ENCODE data around the gene KLF16.
A peak's percentile ranks its signal among the peaks of the same experiment; 100 is the strongest.

KLF16 gene

GRCh38 chr19:1826557-1827521 lies 36.5 kb downstream of the KLF16 start:
- DNase-seq = no peak

- DNase-seq = peak in 50 of 56 donors; percentile 6 to 81 (median 43)
Measured at GRCh38 chr19:1825909-1826556, 37.3 kb downstream of the KLF16 start.

DNA sequence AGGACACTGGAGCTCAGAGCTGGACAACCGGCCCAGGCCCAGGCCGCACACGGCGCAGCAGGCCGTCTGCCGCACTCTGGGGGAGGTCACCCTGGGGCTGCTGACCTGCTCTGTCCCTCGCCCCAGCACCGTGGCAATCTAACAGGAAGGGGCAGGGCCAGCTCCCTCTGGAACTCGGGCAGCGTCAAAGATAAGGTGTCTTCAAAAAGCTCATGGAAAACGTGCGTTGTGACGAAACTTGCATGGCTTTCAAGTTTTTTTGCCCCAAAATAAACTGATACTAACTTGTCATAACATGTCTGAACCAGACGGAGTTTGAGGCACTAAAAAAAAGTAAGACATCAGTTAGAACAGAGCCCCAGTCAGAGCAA lies 39.1 kb downstream of the KLF16 start:
- DNase-seq = no peak

DNA sequence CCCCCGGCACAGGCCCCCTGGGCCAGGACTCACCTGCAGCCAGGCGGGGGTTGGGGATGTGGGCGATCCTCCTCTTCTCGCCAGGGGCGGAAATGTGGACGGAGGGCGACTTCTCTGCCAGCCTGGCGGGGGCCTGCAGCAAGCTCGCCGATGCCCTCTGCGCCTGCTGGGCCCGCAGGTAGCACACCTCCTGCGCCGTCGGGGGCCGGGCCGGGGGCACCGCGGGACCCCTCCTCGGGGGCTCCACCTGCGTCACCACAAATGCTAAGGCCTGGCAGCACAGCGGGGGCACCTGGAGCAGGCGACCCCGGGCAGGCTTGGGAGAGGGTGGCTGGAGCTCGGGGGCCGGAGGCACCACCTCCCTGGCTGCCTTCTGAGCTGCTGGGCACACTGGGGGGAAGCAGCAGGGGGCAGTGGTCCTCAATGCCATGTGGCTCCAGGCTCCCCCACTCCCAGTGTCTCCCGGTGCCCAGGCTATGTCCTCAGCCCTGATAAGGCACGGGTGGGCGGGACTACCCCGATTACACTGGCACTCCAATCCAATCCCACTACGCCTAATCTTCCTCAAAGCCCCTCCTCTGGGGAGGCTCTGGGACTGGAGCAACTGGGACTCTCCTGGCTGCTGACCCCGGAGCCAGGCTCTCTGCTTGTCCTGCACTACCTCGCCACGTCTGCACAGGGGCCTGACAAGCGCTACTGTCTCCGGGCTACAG lies 39.7 kb downstream of the KLF16 start:
- DNase-seq = no peak

GRCh38 chr19:1823020-1823419 lies 40.4 kb downstream of the KLF16 start:
- DNase-seq = no peak

DNA sequence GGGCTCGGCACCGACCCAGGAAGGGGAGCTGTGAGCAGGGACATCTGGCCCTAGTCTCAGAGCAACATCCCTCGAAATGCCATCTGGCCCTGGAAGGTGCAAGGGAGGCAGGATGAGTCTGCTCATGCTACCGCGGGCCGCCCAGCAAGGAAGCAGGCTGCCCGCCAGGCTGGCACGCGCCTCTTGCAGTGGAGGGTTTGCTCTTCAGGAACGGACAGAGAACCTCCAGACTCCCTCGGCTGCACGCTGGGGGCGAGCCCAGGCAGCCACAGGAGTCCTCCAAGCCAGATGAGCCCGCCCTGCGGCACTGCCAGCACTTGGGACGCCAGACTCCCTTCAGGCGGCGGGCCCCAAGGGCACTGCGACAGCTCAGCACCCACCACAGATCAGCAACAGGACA lies 41.2 kb downstream of the KLF16 start:
- no peak for DNase-seq

DNA sequence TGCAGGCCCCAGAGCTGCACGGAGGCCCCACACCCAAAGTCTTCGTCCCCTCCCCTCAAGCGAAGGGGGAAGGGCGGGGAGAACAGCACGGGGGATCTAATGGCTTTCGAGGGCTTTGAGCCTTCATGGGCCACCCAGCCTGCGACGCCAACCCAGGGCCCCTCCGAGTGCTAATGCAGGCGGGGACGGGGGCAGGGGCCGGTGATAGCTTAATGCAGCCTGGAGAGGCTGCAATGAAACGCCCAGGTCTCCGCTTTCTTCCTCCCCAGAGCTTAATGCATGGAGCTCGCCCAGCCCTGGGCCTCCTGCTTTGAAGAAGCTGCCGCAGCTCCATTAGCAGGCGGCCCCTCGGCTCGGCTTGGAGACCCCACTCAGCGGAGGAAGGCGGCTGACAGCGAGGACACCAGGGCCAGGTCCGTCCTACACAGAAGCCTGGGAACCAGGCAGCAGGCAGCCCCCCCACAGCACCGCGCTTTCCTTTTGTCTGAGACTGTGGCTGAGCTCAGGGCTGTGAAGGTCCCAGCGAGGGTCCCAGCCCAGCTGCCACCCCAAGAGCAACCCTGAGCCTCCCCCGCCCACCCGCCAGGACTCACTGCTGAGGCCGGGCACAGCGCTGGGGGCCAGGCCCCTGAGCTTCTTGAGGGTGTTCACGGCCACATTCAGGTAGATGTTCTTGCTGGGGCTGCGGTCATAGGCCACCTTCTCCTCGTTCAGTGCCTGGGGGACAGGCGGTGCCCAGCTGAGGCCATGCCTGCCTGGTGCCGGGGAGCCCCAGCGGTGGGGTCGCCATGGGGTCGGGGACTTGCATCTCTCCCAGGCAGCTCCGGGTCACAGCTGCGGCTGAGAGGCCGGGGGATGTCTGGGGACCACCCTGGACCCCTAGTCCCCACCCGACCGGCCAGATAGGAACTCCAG lies 43.8 kb downstream of the KLF16 start:
- DNase-seq = no peak

- no peak for DNase-seq
Measured at GRCh38 chr19:1818549-1819195, 44.7 kb downstream of the KLF16 start.

DNA sequence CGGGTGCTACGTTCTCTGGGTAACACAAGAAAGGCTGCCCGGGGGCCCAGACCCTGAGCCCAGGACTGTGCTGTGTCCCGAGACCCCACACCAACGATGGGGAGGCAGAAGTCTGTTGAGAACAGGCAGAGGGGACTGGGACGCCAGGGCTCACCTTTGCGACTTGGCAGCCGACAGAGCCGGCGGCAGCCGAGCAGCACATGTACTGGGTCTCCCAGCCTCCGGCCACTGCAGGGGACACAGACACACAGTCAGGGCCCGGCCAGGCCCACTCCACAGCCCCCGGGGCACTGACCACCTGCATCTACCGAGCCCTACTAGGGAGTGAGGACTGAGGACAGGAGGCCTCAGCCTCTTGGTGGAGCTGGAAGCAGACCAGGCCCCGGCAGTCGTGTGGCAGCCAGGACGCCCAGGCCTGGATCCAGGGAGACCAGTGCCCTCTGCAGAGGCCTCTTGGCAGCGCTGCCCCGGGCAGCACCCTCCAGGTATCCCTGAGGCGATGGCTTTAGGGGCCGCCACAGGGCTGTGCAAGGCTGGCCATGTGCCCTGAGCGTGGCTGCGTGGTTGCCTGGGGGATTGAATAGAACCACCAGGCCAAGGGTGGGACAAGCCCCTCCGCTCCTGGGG lies 45.7 kb downstream of the KLF16 start:
- no peak for DNase-seq

DNA sequence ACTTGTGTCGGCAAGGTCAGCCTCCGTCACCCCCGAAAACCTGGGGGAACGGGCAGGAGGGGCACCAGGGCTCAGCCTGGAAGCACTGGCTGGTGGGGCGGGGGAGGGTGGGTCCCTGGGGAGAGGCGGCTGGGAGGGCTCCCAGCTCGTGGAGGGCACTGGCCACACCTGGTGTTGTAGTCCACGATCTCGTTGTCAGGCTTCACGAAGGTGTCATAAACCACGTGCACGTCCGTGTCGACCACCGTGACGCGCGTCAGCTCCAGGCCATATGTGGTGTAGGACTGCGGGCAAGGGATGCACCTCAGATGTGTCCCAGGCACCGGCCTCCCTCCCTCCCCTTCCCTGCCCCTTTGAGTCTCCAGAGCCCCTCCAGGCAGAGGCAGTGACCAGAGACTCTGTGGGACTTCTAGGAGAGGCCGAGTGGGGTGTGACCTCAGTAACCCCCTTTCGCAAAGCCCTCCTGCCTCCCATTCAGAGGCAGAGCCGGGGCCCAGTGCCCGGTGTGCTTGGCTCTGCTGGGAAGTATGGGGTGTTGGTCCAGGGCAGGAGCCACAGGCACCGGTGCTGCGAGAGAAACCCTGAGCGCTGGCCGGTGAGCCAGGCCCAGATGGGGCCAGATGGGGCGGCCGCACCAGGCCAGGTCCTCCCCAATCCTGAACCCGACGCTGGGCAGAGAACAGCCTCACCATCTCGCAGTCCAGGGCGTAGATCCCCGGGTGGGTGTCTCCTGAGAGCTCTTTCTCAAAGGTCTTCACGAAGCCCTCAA lies 46.7 kb downstream of the KLF16 start:
- DNase-seq = no peak

- DNase-seq = no peak
Measured at GRCh38 chr19:1815605-1816529, 47.5 kb downstream of the KLF16 start.

DNA sequence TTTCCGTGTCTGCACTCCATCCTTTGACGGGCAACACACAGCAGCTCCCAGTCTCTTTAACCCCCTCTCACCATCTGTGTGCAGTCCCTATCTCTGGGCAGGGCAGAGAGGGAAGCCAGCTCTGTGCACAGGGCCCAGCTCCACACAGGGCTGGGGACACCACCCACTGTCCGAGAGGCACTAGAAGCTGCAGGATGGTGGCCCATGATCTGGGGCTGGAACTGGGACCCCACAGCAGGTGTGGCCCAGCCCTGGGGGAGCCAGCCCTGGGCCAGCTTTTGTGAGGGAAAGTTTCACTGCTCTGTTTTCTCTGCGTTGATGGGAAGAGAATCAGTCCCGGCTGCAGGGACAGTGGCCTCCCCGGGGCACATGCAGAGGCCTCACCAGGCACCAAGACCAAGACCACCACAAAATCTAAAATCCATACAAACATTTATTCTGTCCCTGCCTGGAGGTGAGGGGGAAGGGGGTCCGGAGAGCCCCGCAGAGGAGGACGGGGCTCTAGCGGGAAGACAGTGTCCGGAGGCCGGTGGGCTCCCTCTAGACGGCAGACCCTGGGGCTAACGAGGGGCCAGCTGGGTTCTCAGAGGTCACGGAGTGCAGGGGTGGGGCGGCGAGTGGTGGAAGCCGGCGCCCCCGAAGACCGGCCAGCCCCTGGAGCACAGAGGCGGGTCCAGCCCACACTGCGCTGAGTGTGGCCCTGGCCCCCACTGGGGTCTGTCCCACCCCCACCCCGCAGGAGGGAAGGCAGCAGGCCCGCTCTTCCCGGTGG lies 48.4 kb downstream of the KLF16 start:
- no peak for DNase-seq

DNA sequence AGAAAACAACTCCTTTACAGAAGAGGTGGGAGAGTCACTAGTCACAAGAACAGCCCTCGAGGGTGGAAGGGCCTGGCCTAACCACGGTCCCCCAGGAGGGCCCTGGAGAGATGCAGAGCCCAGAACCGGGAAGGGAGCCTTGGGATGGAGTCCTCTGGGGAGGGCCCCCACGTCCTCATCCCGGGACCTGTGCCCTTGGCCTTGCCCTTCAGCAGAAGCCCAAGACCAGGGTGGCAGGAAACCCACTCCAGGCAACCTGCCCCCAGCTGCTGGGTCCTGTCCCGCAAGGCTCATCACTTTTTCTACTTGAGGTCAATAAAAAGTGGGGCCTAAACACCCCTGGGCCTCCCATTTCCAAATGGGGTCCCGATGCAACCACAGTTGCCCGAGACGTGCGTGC lies 49.0 kb downstream of the KLF16 start:
- DNase-seq = no peak

DNA sequence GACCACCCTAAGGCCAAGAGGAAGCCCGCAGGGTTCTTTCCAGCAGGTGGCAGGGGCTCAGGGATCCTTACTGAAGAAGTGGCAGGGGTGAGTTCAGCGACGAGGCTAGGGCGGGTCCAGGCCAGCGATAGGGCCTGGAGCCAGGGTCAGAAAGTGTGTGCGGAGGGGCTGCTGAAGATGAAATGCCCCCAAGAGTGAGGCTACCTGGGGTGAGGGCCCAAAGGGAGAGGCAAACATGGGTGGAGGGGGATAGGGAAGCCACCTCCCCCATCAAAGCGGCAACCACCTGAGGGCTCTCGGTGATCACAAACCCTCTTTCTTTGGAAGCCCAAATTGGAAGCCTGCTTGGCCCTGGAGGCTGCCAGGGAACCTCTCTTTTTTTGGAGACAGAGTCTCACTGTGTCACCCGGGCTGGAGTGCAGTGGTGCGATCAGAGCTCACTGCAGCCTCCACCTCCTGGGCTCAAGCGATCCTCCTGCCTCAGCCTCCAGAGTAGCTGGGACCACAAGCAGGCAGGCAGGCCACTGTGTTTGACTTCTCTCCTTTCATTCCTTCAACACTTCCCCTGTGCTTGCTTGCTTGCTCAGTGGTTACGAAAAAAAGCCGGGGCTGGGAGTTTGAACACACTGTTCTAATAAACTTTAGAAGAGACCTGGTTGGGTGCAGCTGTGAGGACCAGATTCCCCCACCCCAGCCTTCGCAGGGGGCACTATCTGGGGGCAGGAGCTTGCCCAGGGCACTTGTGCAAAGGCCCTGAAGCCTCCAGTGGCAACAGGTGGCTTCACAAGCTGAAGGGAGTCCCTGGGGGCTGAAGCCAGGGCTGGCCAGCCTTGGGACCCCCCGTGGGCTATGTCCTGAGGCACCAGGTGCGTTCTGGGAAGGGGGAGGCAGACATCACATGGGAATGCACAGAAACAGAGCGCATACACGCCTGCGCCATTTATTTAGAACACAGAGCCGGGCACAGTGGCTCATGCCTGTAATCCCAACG lies 49.9 kb downstream of the KLF16 start:
- no peak for DNase-seq

- DNase-seq = peak in 52 of 56 donors; percentile 21 to 86 (median 59)
Measured at GRCh38 chr19:1812426-1813191, 50.8 kb downstream of the KLF16 start.

Measured in nucleus accumbens (tissue), 56 donors.